PC-9 (cell line): ENCODE measurements around the gene FASN.

Experiments
- EZH2 ChIP-seq: fragments of 200-600 bp; sonication (generic); IDR thresholded peaks from 2 replicates; pipeline ENCODE4 v1.8.0; 2017; ENCODE audit warnings: antibody characterized with exemption, low read depth
- TF ChIP-seq, protein P1 (sequence below): fragments of 200-600 bp; sonication (generic); conservative IDR thresholded peaks from 2 replicates; pipeline ENCODE4 v1.6.1; 2017; ENCODE audit warnings: mixed run types, antibody characterized with exemption, mild to moderate bottlenecking, moderate library complexity

DNA sequence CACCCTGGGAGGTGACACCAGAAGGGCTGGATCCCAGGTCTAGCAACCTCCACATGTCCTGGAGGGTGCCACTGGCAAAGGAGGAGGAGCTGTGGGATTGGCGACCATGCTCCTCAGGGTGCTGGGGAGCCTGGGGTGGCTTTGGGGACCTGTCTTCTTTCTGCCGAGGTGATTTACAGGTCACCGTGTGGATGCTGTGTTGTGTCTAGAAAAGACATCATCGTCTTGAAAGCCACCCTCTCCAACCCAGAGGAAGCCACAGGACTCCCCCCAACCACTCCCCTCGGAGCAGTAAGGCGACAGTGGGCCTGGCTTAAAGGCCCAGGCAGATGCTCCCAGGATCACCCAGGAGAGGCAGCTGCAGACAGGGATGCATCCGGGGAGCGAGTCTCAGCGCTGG, 29.7 kb upstream of the FASN start:
- TF ChIP-seq, protein P1, sequence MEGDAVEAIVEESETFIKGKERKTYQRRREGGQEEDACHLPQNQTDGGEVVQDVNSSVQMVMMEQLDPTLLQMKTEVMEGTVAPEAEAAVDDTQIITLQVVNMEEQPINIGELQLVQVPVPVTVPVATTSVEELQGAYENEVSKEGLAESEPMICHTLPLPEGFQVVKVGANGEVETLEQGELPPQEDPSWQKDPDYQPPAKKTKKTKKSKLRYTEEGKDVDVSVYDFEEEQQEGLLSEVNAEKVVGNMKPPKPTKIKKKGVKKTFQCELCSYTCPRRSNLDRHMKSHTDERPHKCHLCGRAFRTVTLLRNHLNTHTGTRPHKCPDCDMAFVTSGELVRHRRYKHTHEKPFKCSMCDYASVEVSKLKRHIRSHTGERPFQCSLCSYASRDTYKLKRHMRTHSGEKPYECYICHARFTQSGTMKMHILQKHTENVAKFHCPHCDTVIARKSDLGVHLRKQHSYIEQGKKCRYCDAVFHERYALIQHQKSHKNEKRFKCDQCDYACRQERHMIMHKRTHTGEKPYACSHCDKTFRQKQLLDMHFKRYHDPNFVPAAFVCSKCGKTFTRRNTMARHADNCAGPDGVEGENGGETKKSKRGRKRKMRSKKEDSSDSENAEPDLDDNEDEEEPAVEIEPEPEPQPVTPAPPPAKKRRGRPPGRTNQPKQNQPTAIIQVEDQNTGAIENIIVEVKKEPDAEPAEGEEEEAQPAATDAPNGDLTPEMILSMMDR = no peak
- TF ChIP-seq EZH2 = no peak
